K562 (cell line): ENCODE data around the gene NPM1. TPM values are rescaled to one million over a fixed set of nuclear protein-coding genes. Genes with fewer than 3 reads are reported as not detected.

ENCODE experiments used
- ATF6 ChIP-seq: sonication (generic); formaldehyde crosslinking; IDR thresholded peaks from 2 replicates; pipeline ENCODE4 v1.4.0; 2020; ENCODE audit warnings: mild to moderate bottlenecking, missing genetic modification reagents
- DPF2 ChIP-seq: fragments of 450-650 bp; IDR thresholded peaks from 2 replicates; pipeline ENCODE4 v1.6.1; 2016
- ETS1 ChIP-seq: conservative IDR thresholded peaks from 2 replicates; pipeline ENCODE4 v1.6.1; 2011; ENCODE audit warnings: low read depth, mild to moderate bottlenecking, low read length; ENCODE audit not compliant: control insufficient read depth
- POLR2AphosphoS2 ChIP-seq: IDR thresholded peaks from 2 replicates; pipeline ENCODE4 v1.6.1; 2012; ENCODE audit warnings: low read length, improper control_type of control experiment
- POLR3A ChIP-seq: IDR thresholded peaks from 2 replicates; pipeline ENCODE4 v1.6.1; 2011; ENCODE audit warnings: borderline replicate concordance, mild to moderate bottlenecking, moderate library complexity; ENCODE audit not compliant: insufficient read length, insufficient read depth; ENCODE audit errors: extremely low read depth
- RAD21 ChIP-seq, 2 experiments: fragments of 250-450 bp in 1 of 2; fragments of 450-650 bp in 1 of 2; sonication (Bioruptor Pico) in 1 of 2; formaldehyde crosslinking in 1 of 2; IDR thresholded peaks in 1 of 2; conservative IDR thresholded peaks in 1 of 2; 2 replicates each; pipeline versions ENCODE4 v1.4.0 to v1.8.0; 2020 to 2022; ENCODE audit warnings: mild to moderate bottlenecking in 2 of 2, moderate library complexity in 1 of 2
- RBM17 ChIP-seq: fragments of 200-400 bp; formaldehyde crosslinking; IDR thresholded peaks from 2 replicates; pipeline ENCODE4 v1.6.1; 2017; ENCODE audit warnings: low read depth, mild to moderate bottlenecking, low read length, borderline replicate concordance
- TEAD4 ChIP-seq, 2 experiments: sonication (generic) in 1 of 2; formaldehyde crosslinking in 1 of 2; IDR thresholded peaks; 2 replicates each; pipeline versions ENCODE4 v1.6.1 to v1.8.0; 2012 to 2022; ENCODE audit warnings: borderline replicate concordance in 1 of 2, inconsistent platforms in 1 of 2, low read length in 1 of 2, mild to moderate bottlenecking in 1 of 2, missing genetic modification reagents in 1 of 2
- U2AF2 ChIP-seq: fragments of 200-400 bp; formaldehyde crosslinking; optimal IDR thresholded peaks from 2 replicates; pipeline ENCODE3; 2017; ENCODE audit warnings: low read depth, mild to moderate bottlenecking, low read length
- ZBTB1 ChIP-seq: sonication (generic); formaldehyde crosslinking; IDR thresholded peaks from 2 replicates; pipeline ENCODE4 v1.8.1; 2023; ENCODE audit warnings: missing genetic modification reagents, low read depth, mild to moderate bottlenecking, borderline replicate concordance
- ZNF165 ChIP-seq: fragments of 250-450 bp; sonication (Bioruptor Pico); IDR thresholded peaks from 2 replicates; pipeline ENCODE4 v1.4.0; 2020; ENCODE audit warnings: borderline replicate concordance
- ZNF644 ChIP-seq: fragments of 200-800 bp; sonication (Bioruptor generic); IDR thresholded peaks from 2 replicates; pipeline ENCODE4 v1.6.1; 2016; ENCODE audit warnings: low read depth, missing genetic modification characterization, missing compliant biosample characterization
- polyA plus RNA-seq, 8 experiments: library from polyadenylated mRNA; depleted of rRNA in 4 of 8; stranded (reverse) in 5 of 8; unstranded in 3 of 8; fragments of >200 nt; fragmentation: Nextera tagmentation in 2 of 8; fragmentation: Illumina TruSeq in 1 of 8; extraction: Ambion mirVana in 2 of 8; extraction: Trizol in 1 of 8; gene quantifications; 2 replicates each; pipeline versions ENCODE4 v1.2.1 to v1.2.3, GENCODE V29; 2011 to 2014; ENCODE audit warnings: inconsistent platforms in 1 of 8, missing spikeins in 1 of 8
- total RNA-seq, 7 experiments: library from RNA; depleted of rRNA in 6 of 7; stranded (reverse); fragments of >200 nt in 6 of 7; fragmentation: Illumina TruSeq in 2 of 7; extraction: Trizol in 2 of 7; gene quantifications; 2 replicates each; pipeline versions ENCODE4 v1.2.1 to v1.2.3, GENCODE V29; 2011 to 2021; ENCODE audit warnings: low replicate concordance in 1 of 7
- TF ChIP-seq, protein P1 (sequence below), 2 experiments: fragments of 450-650 bp; formaldehyde crosslinking in 1 of 2; IDR thresholded peaks; 2 replicates each; pipeline versions ENCODE4 v1.4.0 to v1.6.1; 2014 to 2020; ENCODE audit warnings: mild to moderate bottlenecking in 2 of 2, borderline replicate concordance in 1 of 2, low read depth in 1 of 2
- TF ChIP-seq, protein P2 (sequence below): fragments of 250-450 bp; sonication (Bioruptor Pico); IDR thresholded peaks from 2 replicates; pipeline ENCODE4 v1.5.1; 2021; ENCODE audit warnings: mild to moderate bottlenecking

The NPM1 gene
- total and polyA plus RNA-seq, 9 of the 15 experiments (the other 6 are each of a cell fraction or from before 2014, with no cell fraction given) = 2,438 to 6,909 (median 5,639) TPM

- TF ChIP-seq ETS1 = no peak
- no peak for TF ChIP-seq RBM17
- TF ChIP-seq, protein P1, sequence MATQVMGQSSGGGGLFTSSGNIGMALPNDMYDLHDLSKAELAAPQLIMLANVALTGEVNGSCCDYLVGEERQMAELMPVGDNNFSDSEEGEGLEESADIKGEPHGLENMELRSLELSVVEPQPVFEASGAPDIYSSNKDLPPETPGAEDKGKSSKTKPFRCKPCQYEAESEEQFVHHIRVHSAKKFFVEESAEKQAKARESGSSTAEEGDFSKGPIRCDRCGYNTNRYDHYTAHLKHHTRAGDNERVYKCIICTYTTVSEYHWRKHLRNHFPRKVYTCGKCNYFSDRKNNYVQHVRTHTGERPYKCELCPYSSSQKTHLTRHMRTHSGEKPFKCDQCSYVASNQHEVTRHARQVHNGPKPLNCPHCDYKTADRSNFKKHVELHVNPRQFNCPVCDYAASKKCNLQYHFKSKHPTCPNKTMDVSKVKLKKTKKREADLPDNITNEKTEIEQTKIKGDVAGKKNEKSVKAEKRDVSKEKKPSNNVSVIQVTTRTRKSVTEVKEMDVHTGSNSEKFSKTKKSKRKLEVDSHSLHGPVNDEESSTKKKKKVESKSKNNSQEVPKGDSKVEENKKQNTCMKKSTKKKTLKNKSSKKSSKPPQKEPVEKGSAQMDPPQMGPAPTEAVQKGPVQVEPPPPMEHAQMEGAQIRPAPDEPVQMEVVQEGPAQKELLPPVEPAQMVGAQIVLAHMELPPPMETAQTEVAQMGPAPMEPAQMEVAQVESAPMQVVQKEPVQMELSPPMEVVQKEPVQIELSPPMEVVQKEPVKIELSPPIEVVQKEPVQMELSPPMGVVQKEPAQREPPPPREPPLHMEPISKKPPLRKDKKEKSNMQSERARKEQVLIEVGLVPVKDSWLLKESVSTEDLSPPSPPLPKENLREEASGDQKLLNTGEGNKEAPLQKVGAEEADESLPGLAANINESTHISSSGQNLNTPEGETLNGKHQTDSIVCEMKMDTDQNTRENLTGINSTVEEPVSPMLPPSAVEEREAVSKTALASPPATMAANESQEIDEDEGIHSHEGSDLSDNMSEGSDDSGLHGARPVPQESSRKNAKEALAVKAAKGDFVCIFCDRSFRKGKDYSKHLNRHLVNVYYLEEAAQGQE (IDR thresholded peaks at IDR 0.05; ENCODE audit: borderline replicate concordance) = peak; percentile 13; the same call in 1 of the 2 replicates
- TF ChIP-seq, protein P1 (CRISPR knock-in tag; IDR thresholded peaks at IDR 0.05; ENCODE audit: low read depth) = no peak
- TF ChIP-seq U2AF2 = no peak
- TF ChIP-seq ZNF644 (tag) = no peak
- TF ChIP-seq TEAD4 (IDR thresholded peaks at IDR 0.05; ENCODE audit: low read length) = peak; percentile 25; the same call in 1 of the 2 replicates
- no peak for TF ChIP-seq TEAD4 (CRISPR knock-in tag; IDR thresholded peaks at IDR 0.05; ENCODE audit: borderline replicate concordance)
- TF ChIP-seq ATF6 (CRISPR knock-in tag) = no peak
- TF ChIP-seq RAD21 (CRISPR knock-in tag; conservative IDR thresholded peaks at IDR 0.05 in 1 of 2, IDR thresholded peaks at IDR 0.05 in 1 of 2) = peak in 1 of 2 experiments; percentile 24; a peak in 2 of 4 replicates
- TF ChIP-seq POLR3A = no peak
- no peak for TF ChIP-seq POLR2AphosphoS2
- TF ChIP-seq DPF2 = no peak
- TF ChIP-seq, protein P2, sequence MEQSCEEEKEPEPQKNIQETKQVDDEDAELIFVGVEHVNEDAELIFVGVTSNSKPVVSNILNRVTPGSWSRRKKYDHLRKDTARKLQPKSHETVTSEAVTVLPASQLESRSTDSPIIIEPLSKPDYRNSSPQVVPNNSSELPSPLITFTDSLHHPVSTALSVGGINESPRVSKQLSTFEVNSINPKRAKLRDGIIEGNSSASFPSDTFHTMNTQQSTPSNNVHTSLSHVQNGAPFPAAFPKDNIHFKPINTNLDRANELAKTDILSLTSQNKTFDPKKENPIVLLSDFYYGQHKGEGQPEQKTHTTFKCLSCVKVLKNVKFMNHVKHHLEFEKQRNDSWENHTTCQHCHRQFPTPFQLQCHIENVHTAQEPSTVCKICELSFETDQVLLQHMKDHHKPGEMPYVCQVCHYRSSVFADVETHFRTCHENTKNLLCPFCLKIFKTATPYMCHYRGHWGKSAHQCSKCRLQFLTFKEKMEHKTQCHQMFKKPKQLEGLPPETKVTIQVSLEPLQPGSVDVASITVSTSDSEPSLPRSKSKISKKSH (CRISPR knock-in tag) = no peak
- no peak for TF ChIP-seq ZNF165 (CRISPR knock-in tag)
- no peak for TF ChIP-seq ZBTB1
These were observed 18.0 kb downstream of the NPM1 start (continued) for GRCh38 chr5:171405615-171406014.
